Nephron (organoid): ENCODE results near the gene MAP3K20.

ENCODE experiments used
- H3K27ac Mint-ChIP-seq, 3 experiments: 2 replicates each; pipeline ENCODE4 v1.8.0; 2020; ENCODE audit warnings: mixed read lengths in 3 of 3, mild to moderate bottlenecking in 2 of 3, moderate library complexity in 1 of 3
- H3K27me3 Mint-ChIP-seq: 2 replicates; pipeline ENCODE4 v1.8.0; 2021; ENCODE audit warnings: low read depth, mild to moderate bottlenecking, moderate library complexity, mixed read lengths
- H3K36me3 Mint-ChIP-seq: 2 replicates; pipeline ENCODE4 v1.8.0; 2020; ENCODE audit warnings: low read depth, mixed read lengths
- H3K4me1 Mint-ChIP-seq: 2 replicates; pipeline ENCODE4 v1.8.0; 2020; ENCODE audit warnings: mixed read lengths
- H3K4me3 Mint-ChIP-seq, 3 experiments: 2 replicates each; pipeline ENCODE4 v1.8.0; 2020; ENCODE audit warnings: mild to moderate bottlenecking in 3 of 3, mixed read lengths in 3 of 3, moderate library complexity in 2 of 3
- H3K9me3 Mint-ChIP-seq: 2 replicates; pipeline ENCODE4 v1.8.0; 2020; ENCODE audit warnings: mixed read lengths
- TF ChIP-seq, protein P1 (sequence below), 3 experiments: fragments of 200-600 bp; sonication (generic); IDR thresholded peaks; one replicate each; pipeline ENCODE4 v1.5.0; 2021; ENCODE audit warnings: antibody characterized with exemption in 3 of 3; ENCODE audit not compliant: unreplicated experiment in 3 of 3

Gene MAP3K20

GRCh38 chr2:173282795-173283545 lies 207.3 kb downstream of the MAP3K20 start:
- TF ChIP-seq, protein P1, sequence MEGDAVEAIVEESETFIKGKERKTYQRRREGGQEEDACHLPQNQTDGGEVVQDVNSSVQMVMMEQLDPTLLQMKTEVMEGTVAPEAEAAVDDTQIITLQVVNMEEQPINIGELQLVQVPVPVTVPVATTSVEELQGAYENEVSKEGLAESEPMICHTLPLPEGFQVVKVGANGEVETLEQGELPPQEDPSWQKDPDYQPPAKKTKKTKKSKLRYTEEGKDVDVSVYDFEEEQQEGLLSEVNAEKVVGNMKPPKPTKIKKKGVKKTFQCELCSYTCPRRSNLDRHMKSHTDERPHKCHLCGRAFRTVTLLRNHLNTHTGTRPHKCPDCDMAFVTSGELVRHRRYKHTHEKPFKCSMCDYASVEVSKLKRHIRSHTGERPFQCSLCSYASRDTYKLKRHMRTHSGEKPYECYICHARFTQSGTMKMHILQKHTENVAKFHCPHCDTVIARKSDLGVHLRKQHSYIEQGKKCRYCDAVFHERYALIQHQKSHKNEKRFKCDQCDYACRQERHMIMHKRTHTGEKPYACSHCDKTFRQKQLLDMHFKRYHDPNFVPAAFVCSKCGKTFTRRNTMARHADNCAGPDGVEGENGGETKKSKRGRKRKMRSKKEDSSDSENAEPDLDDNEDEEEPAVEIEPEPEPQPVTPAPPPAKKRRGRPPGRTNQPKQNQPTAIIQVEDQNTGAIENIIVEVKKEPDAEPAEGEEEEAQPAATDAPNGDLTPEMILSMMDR (IDR thresholded peaks at IDR 0.05; ENCODE audit: unreplicated experiment in 3 of 3) = no peak

DNA sequence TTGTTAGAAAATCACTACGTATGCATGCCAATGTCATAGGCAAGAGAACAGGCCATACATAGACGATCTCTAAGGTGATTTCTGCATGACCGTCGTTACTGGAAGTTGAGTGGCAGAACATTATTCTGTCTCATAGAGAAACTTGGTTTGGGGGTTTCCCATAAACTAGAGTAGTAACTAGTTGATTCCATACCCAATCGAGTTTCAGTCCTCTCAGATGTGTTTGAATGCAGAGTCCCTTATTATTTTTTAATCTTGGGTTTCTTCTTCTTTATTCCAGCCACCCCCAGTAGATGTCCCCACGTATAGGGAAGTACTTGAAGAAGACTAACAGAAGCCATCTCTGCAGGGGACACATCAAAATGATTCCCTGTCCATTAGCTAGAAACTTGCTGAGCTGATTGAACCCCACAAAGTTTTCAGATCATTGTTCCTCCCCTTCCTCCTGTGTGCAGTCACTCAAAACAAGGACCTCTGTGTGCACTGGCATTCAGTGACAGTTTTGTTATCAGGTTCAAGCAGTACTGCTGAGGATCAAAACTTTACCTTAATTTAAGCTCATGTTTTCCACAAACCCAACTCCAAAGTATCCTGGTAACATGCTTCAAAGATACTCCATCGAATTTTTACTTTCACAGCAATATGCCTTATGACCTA lies 210.6 kb downstream of the MAP3K20 start:
- H3K27ac Mint-ChIP-seq = no peak overlapping the region
- TF ChIP-seq, protein P1 (IDR thresholded peaks at IDR 0.05; ENCODE audit: unreplicated experiment in 3 of 3) = no peak
- no peaks in the 10 kb centered on the region for H3K36me3 Mint-ChIP-seq
- H3K9me3 Mint-ChIP-seq = peaks cover 3% of the 10 kb centered on the region
- H3K27me3 Mint-ChIP-seq = peaks cover 4% of the 10 kb centered on the region
- H3K4me3 Mint-ChIP-seq = no peak overlapping the region
- no peaks in the 10 kb centered on the region for H3K4me1 Mint-ChIP-seq

More at GRCh38 chr2:173282795-173283545, 207.3 kb downstream of the MAP3K20 start:
- Mint-ChIP-seq H3K9me3 (no peaks in the 10 kb centered on the region), H3K4me3 (no peak overlapping the region), H3K27me3 (peaks cover 4% of the 10 kb centered on the region), H3K27ac (no peak overlapping the region), H3K36me3 (no peaks in the 10 kb centered on the region), H3K4me1 (no peaks in the 10 kb centered on the region)

DNA sequence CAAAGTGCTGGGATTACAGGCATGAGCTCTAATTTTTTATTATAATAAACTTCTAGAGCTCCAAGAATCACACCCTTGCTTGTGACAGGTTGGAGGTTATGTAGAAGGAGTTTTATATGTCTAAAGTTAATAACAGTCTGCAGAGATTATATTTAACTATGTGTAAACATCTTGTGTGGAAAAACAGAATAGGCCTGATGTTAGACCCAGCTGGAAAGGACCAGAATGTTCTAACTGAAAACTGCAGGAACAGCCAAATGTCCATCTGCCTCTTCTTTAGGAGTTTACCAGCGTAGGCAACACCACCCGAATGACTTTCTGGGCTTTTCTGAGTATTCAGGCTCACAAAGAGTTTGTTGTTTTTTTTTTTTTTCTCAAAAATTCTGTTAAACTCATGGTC lies 211.9 kb downstream of the MAP3K20 start:
- H3K36me3 Mint-ChIP-seq = no peaks in the 10 kb centered on the region
- no peak overlapping the region for H3K4me3 Mint-ChIP-seq
- H3K27me3 Mint-ChIP-seq = no peaks in the 10 kb centered on the region
- peaks cover 3% of the 10 kb centered on the region for H3K9me3 Mint-ChIP-seq
- TF ChIP-seq, protein P1 (IDR thresholded peaks at IDR 0.05; ENCODE audit: unreplicated experiment in 3 of 3) = no peak
- H3K27ac Mint-ChIP-seq = no peak overlapping the region
- no peaks in the 10 kb centered on the region for H3K4me1 Mint-ChIP-seq

DNA sequence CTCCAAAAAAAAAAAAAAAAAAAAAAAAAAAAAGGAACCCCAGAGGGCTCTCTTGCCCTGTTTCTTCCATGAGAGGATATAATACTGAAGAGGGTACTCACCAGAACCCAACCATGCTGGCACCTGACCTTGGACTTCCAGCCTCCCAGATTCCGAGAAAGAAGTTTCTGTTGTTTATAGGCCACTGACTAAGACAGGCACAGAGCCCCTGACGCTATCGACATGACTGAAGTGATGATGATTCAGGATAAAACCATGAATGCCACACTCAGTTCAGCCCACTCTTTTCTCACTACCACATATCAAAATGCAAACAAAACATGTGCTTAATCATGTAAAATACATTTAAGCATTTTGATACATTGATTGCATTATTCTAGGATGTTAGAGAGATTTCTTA lies 212.9 kb downstream of the MAP3K20 start:
- H3K27ac Mint-ChIP-seq = no peak overlapping the region
- TF ChIP-seq, protein P1 (IDR thresholded peaks at IDR 0.05; ENCODE audit: unreplicated experiment in 3 of 3) = no peak

GRCh38 chr2:173290046-173290445 lies 214.4 kb downstream of the MAP3K20 start:
- Mint-ChIP-seq H3K4me1 (no peaks in the 10 kb centered on the region), H3K27ac (no peak overlapping the region), H3K9me3 (peaks cover 7% of the 10 kb centered on the region), H3K36me3 (no peaks in the 10 kb centered on the region), H3K4me3 (no peak overlapping the region), H3K27me3 (no peaks in the 10 kb centered on the region)
- TF ChIP-seq, protein P1 (IDR thresholded peaks at IDR 0.05; ENCODE audit: unreplicated experiment in 3 of 3) = no peak

More for the DNA sequence above, 212.9 kb downstream of the MAP3K20 start:
- H3K4me1 Mint-ChIP-seq = no peaks in the 10 kb centered on the region
- H3K36me3 Mint-ChIP-seq = no peaks in the 10 kb centered on the region
- no peaks in the 10 kb centered on the region for H3K27me3 Mint-ChIP-seq
- H3K9me3 Mint-ChIP-seq = peaks cover 5% of the 10 kb centered on the region
- no peak overlapping the region for H3K4me3 Mint-ChIP-seq
